AG09319 (cell line): ENCODE results near the gene LARP1.

ENCODE experiments used
- DNase-seq: peaks from one replicate; pipeline ENCODE4 v3.0.0-alpha.2; 2010; ENCODE audit warnings: low read depth; ENCODE audit errors: extremely low read depth
- TF ChIP-seq, protein P1 (sequence below): IDR thresholded peaks from 2 replicates; pipeline ENCODE4 v1.5.1; 2011; ENCODE audit warnings: low read depth, mild to moderate bottlenecking, inconsistent platforms, low read length, moderate library complexity

Gene LARP1

DNA sequence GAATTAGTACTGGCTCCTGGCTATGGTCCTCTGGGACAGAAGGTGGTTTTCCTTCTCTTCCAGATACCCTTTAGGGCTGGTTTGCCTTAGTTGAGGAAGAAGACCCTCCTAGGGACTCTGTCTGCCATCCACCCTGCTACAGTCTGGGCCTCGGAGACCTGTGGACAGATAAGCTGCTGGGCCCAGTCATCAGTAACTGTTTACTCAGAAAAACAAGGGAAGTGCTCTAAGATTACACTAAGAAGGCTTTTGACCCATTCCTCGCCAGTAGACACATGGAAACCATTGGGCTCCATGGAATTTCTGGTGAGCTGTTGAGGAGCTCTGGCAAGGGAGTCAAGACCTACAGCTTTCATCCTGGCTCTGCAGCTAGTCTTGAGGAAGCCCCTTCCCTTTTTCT, 31.2 kb downstream of the LARP1 start:
- TF ChIP-seq, protein P1, sequence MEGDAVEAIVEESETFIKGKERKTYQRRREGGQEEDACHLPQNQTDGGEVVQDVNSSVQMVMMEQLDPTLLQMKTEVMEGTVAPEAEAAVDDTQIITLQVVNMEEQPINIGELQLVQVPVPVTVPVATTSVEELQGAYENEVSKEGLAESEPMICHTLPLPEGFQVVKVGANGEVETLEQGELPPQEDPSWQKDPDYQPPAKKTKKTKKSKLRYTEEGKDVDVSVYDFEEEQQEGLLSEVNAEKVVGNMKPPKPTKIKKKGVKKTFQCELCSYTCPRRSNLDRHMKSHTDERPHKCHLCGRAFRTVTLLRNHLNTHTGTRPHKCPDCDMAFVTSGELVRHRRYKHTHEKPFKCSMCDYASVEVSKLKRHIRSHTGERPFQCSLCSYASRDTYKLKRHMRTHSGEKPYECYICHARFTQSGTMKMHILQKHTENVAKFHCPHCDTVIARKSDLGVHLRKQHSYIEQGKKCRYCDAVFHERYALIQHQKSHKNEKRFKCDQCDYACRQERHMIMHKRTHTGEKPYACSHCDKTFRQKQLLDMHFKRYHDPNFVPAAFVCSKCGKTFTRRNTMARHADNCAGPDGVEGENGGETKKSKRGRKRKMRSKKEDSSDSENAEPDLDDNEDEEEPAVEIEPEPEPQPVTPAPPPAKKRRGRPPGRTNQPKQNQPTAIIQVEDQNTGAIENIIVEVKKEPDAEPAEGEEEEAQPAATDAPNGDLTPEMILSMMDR = no peak
- no peak for DNase-seq

DNA sequence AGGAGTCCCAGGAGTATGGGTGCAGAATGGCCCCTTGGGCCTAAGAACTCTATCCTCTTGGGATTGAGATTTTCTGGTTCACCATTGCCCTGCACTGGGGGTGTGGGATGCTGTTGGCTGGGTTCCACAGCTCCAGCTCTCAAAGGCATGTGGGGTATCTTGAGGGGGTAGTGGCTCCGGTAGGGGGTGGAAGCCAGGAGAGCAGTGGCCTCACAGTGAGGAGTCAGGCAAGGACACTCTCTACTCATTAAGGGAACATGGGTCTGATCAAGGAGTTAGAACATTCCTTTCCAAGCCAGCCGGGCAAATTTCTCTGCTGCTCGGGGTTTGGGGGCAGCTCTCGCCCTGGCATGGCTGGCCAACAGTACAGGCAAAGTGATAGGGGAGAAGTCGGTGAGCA, 33.0 kb downstream of the LARP1 start:
- TF ChIP-seq, protein P1 = no peak
- no peak for DNase-seq

DNA sequence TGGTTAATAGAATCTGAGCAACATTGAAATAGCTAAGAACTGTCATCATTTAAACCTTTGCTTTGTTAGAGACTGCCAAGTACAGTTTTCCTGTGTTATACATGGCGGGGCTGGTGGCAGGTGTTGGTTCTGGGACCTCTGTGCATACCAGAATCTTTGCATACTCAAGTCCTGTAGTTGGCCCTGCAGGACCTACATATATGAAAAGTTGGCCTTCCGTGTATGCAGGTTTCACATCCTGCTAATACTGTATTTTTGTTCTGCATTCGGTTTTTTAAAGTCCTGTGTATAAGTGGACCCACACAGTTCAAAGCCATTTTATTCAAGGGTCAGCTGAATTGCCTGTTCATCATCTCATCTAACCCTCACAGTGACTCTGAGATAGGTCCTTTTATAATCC, 36.4 kb downstream of the LARP1 start:
- DNase-seq = no peak
- TF ChIP-seq, protein P1 = no peak

DNA sequence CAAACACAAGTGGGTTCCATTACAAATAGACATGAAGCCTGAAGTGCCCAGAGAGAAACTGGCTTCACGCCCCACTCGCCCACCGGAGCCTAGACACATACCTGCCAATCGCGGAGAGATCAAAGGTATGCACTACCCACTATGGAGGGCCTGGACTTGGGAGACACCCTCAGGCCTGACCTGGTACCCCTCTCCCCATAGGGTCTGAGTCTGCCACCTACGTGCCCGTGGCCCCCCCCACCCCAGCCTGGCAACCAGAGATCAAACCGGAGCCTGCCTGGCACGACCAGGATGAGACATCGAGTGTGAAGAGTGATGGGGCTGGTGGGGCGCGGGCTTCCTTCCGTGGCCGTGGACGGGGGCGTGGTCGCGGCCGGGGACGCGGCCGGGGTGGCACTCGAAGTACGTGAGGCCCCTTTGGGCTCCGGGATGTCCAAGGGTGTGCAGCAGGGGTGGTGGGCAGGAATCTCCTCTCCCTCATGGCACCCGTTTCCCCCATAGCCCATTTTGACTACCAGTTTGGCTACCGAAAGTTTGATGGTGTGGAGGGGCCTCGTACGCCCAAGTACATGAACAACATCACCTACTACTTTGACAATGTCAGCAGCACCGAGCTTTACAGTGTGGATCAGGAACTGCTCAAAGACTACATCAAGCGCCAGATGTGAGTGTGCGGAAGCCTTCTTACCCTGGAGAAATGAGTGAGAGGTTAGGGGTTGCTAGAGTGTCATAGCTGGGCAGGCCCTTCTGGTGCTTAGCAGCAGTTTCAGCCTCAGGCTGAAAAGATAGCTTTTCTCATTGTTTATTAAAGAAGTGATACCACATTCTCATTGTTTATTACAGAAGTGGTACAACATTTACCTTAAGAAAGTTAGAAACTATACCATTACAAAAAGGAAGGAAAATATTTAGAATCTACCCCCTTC, 38.7 kb downstream of the LARP1 start:
- DNase-seq = no peak
- TF ChIP-seq, protein P1 = no peak

DNA sequence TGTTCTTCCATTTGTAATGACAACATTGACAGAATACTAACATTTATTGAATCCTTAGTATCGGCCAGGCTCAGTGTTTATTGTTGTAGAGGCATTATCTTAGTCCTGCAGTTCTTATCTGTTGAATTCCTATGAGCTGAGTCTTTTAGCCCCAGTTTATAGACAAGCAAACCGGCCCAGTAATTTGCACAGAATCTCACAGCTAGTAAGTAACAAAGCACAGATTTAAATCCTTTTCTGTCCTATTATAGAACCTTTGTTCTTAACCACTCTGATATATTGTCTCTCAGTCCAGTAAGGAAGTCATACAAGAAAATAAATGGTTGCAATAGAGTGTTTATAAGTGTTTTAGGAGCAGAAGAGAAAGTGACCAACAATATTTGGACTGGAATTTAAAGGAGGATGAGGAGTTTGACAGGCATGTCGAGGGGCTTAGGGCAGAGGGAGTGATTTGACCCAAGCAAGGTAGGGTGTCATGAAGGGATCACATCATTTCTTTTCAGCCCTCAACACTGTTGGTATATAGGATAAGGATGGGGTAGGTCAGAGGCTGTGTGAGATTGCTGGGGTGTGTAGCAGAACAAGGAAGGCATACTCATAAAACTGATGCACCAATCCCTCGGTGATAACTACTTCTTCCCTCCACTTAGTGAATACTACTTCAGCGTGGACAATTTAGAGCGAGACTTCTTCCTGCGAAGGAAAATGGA, 39.5 kb downstream of the LARP1 start:
- no peak for DNase-seq
- TF ChIP-seq, protein P1 = no peak

DNA sequence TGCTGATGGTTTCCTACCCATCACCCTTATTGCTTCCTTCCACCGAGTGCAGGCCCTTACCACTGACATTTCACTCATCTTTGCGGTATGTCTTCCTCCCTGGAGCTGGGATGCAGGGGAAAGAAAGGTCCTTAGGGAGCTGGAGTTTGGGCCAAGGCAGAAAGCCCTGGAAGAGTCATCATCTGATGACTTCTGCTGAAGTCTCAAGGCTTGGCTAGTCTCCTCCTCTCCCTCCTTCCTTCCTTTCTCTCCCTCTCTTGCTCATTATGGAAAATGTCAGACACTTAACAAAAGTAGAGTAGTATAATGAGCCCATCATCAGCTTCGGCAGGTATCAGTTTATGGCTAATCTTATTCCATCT, 40.0 kb downstream of the LARP1 start:
- TF ChIP-seq, protein P1 = no peak
- no peak for DNase-seq

DNA sequence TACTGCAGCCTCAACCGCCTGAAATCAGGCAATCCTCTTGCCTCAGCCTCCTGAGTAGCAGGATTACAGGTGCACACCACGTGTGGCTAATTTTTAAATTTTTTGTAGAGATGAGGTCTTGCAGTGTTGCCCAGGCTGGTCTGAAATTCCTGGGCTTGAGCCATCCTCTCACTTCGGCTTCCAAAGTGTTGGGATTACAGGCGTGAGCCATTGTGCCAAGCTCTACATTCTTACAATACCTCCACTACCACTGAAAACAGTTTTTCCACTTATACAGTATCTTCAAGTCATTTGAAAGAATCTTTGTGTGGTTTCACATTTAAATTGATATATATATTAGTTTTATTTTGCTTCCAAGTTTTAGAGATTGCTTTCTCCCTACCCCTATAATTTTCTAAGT, 42.6 kb downstream of the LARP1 start:
- TF ChIP-seq, protein P1 = no peak
- DNase-seq = no peak
